GM19043 (cell line): Measurements from ENCODE around the gene SETD1A.
A peak's percentile ranks its signal among the peaks of the same experiment; 100 is the strongest.
"Not testable (repeated sequence)": the region's sequence is repeated elsewhere in the genome, so short reads cannot be mapped to it uniquely, and the experiment has no call there.

Source experiments
- ATAC-seq: cut with Tn5 transposase; IDR thresholded peaks from one replicate; pipeline ENCODE4 v1.9.1; 2021; ENCODE audit warnings: low read depth; ENCODE audit not compliant: unreplicated experiment

The SETD1A gene

DNA sequence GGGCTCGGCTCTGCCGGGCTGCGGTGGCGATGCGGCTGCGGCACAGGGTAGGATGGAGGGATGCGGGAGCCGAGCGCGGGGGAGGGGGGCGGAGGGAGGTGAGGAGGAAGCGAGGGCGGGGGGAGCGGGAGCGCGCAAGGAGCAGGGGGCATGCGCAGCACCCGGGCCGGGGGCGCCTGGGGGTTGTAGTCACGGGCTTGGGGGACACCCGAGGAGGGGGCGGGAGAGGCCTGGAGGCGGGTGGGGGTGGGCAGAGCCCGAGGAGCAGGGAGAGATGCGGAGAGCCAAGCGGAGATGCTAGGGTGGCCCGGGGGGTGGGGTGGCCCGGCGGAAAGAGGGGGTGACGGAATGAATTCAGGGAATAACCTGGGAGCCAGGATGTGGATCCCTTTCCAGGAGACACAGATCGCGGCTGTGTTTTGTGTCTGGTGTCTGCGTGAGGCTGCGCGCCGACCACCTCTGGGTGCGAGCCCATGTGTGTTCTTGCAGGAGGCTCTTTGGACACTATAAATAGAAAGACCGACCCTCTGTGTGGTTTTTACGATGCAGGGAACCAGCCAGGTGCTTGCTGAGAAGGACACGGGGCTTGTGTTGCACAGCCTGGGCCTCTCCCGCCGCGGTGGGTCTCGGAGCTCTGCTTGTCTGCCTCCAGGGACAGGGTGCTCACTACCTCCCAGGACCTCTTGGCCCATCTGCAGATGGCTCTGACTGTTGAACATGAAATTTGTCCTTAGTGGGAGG is 53.2 kb downstream of the SETD1A start, which contains the start of gene STX1B:
Gene STX1B (minus strand): TSS at position 54 of the 741 bp plus-strand sequence. CDS start 242 bp downstream, outside the sequence.
- ATAC-seq, result no peak

DNA sequence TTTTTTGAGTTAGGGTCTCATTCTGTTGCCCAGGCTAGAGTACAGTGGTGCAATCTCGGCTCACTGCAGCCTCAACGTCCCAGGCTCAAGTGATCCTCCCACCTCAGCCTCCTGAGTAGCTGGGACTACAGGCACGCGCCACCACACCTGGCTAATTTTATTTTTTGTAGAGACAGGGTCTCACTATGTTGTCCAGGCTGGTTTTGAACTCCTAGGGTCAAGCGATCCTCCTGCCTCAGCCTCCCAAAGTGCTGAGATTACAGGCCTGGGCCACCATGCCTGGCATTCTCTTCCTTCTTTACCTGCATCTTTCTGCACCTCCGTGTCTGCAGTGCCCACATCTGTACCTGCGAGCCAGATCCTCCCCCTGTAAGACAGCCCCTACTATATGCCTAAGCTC is 54.3 kb downstream of the SETD1A start:
- ATAC-seq, result not testable (repeated sequence)

DNA sequence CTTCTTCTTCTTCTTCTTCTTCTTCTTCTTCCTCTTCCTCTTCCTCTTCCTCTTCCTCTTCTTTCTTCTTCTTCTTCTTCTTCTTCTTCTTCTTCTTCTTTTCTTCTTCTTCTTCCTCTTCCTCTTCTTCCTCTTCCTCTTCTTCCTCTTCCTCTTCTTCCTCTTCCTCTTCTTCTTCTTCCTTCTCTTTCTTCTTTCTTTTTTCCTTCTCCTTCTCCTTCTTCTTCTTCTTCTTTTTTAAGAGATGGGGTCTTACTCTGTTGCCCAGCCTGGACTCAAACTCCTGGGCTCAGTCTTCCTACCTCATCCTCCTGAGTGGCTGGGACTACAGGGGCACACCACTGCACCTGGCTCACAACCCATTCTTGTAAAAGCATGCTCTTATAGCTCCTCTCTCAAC is 55.7 kb downstream of the SETD1A start:
- ATAC-seq, result not testable (repeated sequence)

DNA sequence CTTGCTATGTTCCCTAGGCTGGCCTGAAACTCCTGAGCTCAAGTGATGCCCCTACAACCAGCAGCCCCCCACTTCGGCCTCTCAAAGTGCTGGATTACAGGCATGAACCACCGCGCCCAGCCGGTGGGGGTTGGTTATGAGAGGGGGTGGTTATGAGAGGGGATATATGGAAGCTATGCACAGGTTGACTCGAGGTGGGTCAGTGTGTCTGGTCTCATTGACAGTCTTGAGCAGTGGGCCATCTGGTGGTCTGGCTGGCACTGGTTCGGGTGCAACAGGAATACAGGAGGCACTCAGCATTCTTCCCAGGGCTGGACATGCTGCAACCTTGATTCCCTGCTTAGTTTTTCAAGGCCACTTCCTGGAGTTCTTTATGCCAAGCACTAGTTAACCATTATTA is 58.5 kb downstream of the SETD1A start:
- no peak for ATAC-seq

DNA sequence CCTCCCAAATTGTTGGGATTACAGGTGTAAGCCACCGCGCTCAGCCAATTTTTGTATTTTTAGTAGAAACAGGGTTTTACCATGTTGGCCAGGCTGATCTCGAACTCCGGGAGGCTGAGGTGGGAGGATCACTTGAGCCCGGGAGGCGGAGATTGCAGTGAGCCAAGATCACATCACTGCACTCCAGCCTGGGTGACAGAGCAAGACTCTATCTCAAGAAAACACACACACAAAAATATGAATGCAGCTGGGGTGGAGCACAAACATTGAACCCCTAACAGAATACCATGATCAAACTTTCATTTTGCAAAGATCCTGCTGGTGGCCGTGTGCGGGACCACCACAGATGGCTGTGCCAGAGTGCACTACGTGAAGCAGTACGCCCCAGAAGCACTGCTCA is 60.2 kb downstream of the SETD1A start:
- not testable (repeated sequence) for ATAC-seq

DNA sequence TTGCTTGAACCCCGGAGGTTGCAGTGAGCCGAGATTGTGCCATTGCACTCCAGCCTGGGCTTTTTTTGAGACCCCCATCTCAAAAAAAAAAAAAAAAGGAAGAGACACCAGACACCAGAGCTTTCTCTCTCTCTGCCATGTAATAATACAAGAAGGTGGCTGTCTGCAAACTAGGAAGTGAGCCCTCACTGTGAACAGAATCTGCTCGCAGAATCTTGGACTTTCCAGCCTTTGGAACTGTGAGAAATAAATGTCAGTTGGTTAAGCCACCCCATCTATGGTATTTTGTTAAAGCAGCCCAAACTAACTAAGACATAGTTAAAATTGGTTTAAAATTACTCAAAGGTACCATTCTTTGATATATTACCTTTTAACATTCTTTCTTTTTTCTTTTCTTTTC is 63.0 kb downstream of the SETD1A start:
- ATAC-seq, result no peak

DNA sequence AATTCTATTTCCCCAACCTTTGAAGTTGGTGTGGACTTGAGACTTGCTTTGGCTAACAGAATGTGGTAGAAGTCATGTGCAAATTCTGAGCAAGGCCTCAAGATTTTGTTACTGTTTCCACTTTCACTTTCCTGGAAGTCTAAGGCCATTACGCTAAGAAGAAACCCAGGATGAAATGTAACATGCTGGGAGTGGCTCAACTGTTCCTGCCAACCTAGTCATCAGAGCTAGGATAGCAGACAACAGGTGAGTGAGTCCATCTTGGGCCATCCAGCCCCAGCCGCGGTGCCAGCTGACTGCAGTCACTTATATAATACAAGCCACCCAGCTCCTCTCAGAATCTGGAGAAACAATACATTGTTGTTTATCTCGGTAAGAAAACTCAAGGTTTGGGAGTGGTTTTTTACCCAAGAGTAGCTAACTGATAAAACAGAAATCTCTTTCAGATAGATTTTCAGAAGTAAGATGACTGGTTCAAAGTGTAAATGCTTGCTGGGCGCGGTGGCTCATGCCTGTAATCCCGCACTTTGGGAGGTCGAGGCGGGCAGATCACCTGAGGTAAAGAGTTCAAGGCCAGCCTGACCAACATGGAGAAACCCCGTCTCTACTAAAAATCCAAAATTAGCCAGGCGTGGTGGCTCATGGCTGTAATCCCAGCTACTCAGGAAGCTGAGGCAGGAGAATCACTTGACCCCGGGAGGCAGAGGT is 65.1 kb downstream of the SETD1A start:
- no peak for ATAC-seq

DNA sequence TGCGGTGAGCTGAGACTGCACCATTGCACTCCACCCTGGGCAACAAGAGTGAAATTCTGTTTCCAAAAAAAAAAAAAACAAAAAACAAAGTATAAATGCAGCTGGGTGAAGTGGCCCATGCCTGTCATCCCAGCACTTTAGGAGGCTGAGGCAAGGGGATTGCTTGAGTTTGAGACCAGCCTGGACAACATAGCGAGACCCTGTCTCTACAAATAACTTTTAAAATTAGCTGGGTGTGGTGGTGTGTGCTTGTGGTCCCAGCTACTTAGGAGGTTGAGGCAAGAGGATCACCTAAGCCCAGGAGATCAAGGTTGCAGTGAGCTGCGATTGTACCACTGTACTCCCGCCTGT is 65.7 kb downstream of the SETD1A start:
- ATAC-seq, result no peak

DNA sequence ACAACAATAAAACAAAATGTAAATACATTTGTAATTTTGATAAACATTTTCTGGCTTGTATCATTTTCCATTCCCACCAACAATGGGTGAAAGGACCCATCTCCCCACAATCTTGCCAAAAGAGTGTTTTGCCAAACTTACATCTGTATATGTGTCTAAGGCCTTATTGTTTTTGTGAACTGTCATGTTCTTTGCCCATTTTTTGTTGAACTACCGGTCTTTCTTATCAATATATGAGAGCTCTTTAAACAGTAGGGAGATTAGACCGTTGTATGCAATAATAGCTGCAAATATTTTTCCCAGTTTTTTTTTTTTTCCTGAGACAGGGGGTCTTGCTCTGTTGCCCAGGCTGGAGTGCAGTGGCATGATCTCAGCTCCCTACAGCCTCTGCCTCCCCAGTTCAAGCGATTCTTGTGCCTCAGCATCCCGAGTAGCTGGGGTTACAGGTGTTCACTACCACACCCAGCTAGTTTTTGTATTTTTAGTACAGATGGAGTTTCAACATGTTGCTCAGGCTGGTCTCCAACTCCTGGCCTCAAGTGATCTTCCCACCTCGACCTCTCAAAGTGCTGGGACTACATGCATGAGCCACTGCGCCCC is 66.2 kb downstream of the SETD1A start:
- no peak for ATAC-seq

DNA sequence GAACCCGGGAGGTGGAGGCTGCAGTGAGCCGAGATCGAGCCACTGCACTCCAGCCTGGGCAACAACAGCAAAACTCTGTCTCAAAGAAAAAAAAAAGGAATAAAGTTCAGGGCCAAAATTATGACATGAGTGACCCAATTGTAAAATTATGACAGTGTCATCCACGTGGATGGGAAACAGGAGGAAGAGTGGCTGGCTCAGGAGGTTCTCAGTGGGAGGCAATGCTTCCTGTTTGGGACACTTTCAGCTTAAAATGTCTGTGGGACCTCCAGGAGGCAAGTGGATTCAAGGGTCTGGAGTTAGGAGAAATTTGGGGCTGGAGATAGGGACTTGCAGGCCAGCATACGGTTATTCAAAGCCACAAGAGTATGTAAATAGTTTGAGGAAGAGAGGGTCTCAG is 67.8 kb downstream of the SETD1A start:
- ATAC-seq, result no peak

DNA sequence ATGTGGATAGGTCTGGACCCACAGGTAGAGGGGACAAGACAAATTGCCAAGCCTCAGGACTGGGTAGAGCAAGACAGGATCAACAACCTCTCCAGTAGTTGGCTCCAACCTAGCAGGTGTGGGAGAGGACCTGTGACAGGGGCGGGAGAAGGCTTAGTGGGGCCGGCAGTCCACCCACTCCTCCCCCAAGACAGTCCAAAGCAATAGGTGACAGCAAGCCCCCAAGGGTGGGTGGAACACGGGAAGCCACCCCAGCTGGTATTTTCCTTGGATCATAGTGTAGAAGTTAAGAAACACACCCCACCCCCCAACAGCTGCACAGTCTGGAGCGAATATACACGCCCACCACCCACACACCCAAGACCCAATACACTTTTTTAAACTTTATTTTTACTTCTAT is 71.7 kb downstream of the SETD1A start:
- no peak for ATAC-seq

DNA sequence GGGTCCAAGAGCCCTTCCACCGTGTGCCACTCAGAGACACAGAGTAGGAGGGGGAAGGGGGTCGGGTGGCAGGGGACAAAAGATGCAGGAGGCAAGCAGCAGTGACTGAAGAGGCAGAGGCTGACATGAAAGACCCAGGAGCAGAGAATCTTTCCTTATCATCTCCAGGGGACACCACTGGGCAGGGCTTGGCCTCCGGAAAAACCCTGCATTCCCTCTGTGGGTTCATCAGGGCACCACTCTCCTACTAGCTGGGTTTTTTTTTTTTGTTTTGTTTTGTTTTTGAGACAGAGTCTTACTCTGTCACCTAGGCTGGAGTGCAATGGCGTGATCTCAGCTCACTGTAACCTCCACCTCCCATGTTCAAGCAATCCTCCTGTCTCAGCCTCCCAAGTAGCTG is 73.7 kb downstream of the SETD1A start:
- ATAC-seq, result no peak

DNA sequence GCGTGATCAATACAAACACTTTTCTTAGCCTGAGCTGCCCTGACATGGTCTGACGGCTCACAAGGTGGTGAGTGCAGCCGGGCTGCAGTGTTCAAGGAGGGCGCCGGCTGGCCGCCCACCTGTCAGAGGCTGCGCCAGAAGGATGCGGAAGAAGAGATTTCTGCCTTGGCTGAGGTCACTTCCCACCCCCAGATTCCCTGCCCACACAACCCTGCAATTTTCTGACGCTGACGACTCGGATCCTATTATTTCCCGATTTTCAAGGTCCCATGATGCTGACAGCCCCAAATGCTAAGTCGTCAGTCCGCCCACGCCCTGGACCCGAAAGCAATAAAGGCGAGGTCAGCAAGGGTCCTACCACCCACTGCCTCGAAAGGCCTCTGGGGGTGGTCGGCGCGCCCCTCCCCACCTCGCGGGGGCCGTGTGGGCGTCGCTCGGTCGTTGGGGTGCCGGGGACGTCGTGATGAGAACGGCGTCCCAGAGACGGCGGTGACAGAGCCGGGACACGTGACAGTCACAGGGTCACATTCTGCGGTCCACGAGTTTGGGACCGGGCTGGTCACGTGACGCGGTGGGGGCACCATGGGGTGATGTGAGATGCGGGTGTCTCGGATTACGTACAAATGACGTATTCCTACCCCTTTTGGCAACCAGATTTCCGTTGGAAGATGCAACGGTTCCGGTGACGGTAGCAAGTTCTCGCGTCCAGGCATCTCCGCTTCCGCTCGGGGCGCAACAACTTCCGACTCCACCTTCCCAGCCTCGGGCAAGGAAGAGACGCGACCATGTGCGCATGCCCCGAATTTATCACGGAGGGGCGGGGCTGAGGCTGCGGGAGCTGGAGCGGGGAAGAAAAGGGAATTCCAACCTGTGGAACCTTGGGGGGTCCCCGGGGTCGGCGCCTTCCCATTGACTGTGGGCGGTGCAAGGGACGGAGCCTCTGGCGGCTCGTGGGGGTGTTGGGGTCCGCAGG is 75.5 kb downstream of the SETD1A start, which contains the start of gene STX4:
Gene STX4 (plus strand): TSS at position 823 of the 973 bp plus-strand sequence. CDS start 248 bp downstream, outside the sequence.
- peak; percentile 66 for ATAC-seq

DNA sequence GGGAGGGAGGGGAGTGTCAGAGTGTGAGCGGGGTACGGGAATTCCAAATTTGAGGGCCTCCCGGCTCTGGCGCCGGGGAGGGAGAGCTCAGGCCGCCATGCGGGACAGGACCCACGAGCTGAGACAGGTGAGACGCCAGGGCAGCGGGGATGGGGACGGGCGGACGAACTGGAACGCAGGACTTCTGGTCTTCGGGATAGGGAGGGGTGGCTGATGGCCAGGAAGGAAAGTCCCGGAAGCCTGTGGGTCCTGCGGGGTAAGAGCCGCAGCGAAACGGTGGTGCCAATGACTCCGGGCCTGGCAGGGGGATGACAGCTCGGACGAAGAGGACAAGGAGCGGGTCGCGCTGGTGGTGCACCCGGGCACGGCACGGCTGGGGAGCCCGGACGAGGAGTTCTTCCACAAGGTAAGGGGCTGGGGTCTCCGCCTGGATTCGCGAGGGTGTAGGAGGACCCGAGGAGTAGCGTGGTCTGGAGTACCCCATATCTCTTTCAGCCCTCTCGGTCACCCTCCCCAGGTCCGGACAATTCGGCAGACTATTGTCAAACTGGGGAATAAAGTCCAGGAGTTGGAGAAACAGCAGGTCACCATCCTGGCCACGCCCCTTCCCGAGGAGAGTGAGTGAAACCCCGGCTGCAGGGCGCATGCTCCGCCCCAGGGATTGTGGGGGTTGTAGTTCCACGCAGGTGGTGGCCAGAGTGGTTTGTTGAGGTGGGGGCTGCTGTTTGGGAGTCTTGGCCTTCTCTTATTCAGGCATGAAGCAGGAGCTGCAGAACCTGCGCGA is 76.3 kb downstream of the SETD1A start:
- peak; percentile 48 for ATAC-seq
